CD4-positive, CD25-positive, alpha-beta regulatory T cell (primary cell): ENCODE results near the gene FOXC1. TPM values are rescaled to one million over a fixed set of nuclear protein-coding genes. Genes with fewer than 3 reads are reported as not detected.
A peak's percentile ranks its signal among the peaks of the same experiment; 100 is the strongest.

ENCODE experiments used
- ATAC-seq, 2 donors: fragments of 150-1000 bp; cut with Tn5 transposase; one replicate each; pipeline ENCODE4 v1.10.0; 2021; ENCODE audit warnings: low read depth in 2 of 2, moderate number of reproducible peaks in 2 of 2, moderate library complexity in 1 of 2
- DNase-seq, 3 donors: peaks; one replicate each; pipeline versions ENCODE4 v3.0.0 to v3.0.0-alpha.2; 2012 to 2022; ENCODE audit warnings: mixed read lengths in 1 of 3
- H3K27ac ChIP-seq: one replicate; pipeline ENCODE4 v1.7.0; 2013; ENCODE audit warnings: mild to moderate bottlenecking, low read length; ENCODE audit not compliant: insufficient read depth, poor library complexity, severe bottlenecking
- H3K27me3 ChIP-seq: one replicate; pipeline ENCODE4 v1.7.0; 2013; ENCODE audit warnings: low read length; ENCODE audit not compliant: control insufficient read depth, insufficient read depth
- H3K36me3 ChIP-seq: one replicate; pipeline ENCODE4 v1.7.0; 2013; ENCODE audit warnings: mild to moderate bottlenecking, low read length, moderate library complexity; ENCODE audit not compliant: control insufficient read depth, insufficient read depth
- H3K4me1 ChIP-seq: 2 replicates; pipeline ENCODE4 v1.7.0; 2013; ENCODE audit warnings: mild to moderate bottlenecking, low read length; ENCODE audit not compliant: insufficient read depth, control insufficient read depth, poor library complexity, severe bottlenecking
- H3K4me3 ChIP-seq: one replicate; pipeline ENCODE4 v1.7.0; 2013; ENCODE audit warnings: low read depth, mild to moderate bottlenecking, low read length, moderate library complexity
- H3K9me3 ChIP-seq, 2 experiments: 1 replicate in 1 of 2; 2 replicates in 1 of 2; pipeline ENCODE4 v1.7.0; 2013; ENCODE audit warnings: low read length in 2 of 2, mild to moderate bottlenecking in 1 of 2, moderate library complexity in 1 of 2; ENCODE audit not compliant: control insufficient read depth in 2 of 2
- H3K27ac Mint-ChIP-seq, 3 donors: one replicate each; pipeline ENCODE4 v1.8.0; 2020 to 2022; ENCODE audit warnings: mild to moderate bottlenecking in 3 of 3, mixed read lengths in 3 of 3, moderate library complexity in 2 of 3
- H3K27me3 Mint-ChIP-seq: one replicate; pipeline ENCODE4 v1.8.0; 2022; ENCODE audit warnings: mild to moderate bottlenecking, mixed read lengths
- H3K36me3 Mint-ChIP-seq: one replicate; pipeline ENCODE4 v1.8.0; 2020; ENCODE audit warnings: mixed read lengths
- H3K4me1 Mint-ChIP-seq, 4 donors: one replicate each; pipeline ENCODE4 v1.8.0; 2020 to 2022; ENCODE audit warnings: mixed read lengths in 4 of 4, mild to moderate bottlenecking in 1 of 4
- H3K4me3 Mint-ChIP-seq, 4 donors: one replicate each; pipeline ENCODE4 v1.8.0; 2020 to 2022; ENCODE audit warnings: mild to moderate bottlenecking in 4 of 4, mixed read lengths in 4 of 4, moderate library complexity in 3 of 4
- H3K9me3 Mint-ChIP-seq, 7 donors: one replicate each; pipeline ENCODE4 v1.8.0; 2020 to 2022; ENCODE audit warnings: mixed read lengths in 7 of 7, mild to moderate bottlenecking in 3 of 7, moderate library complexity in 2 of 7
- polyA plus RNA-seq, 4 donors: library from polyadenylated mRNA; unstranded; fragments of 300-500 nt; fragmentation: Illumina TruSeq; gene quantifications; one replicate each; pipeline ENCODE4 v1.2.3, GENCODE V29; 2021
- total RNA-seq: library from RNA; stranded (reverse); gene quantifications from one replicate; pipeline ENCODE4 v1.2.3, GENCODE V29; 2022

Gene FOXC1
- total and polyA plus RNA-seq, 5 donors from 2014 or later: not detected

DNA sequence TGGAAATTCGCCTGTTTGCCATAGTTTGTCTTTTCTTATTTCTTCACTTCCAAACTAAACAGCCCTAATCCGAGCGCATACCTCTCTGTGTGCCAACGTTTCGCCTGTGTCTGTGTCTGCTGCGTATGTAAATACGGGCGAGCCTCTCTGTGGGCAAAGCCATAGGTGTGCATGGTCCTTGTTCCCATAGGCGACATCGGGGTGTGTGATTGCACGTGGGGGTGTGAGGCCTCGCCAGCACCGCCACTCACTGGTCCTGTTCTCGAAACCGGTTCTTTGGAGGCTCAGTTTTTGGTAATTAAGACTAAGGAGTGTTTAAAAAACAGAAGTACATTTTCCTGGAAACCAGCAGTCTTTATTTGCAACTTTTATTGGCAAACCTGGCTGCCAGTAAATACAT, 6.0 kb upstream of the FOXC1 start:
- Histone ChIP-seq H3K27ac (no peak overlapping the region), H3K4me3 (no peak overlapping the region), H3K9me3 (no peaks in the 10 kb centered on the region), H3K4me1 (peaks cover 42% of the 10 kb centered on the region), H3K36me3 (no peaks in the 10 kb centered on the region), H3K27me3 (peaks cover 33% of the 10 kb centered on the region)
- peaks cover 0 to 2% (median 0%) of the 10 kb centered on the region in 7 donors for H3K9me3 Mint-ChIP-seq
- DNase-seq (no peak), ATAC-seq (no peak)
- no peaks in the 10 kb centered on the region for H3K36me3 Mint-ChIP-seq
- no peak overlapping the region for H3K27ac Mint-ChIP-seq
- peaks cover 14 to 37% (median 24%) of the 10 kb centered on the region in 4 donors for H3K4me1 Mint-ChIP-seq
- H3K27me3 Mint-ChIP-seq: peaks cover 86% of the 10 kb centered on the region
- H3K4me3 Mint-ChIP-seq: peak overlapping the region in 2 of 4 donors; percentile 48 to 66

DNA sequence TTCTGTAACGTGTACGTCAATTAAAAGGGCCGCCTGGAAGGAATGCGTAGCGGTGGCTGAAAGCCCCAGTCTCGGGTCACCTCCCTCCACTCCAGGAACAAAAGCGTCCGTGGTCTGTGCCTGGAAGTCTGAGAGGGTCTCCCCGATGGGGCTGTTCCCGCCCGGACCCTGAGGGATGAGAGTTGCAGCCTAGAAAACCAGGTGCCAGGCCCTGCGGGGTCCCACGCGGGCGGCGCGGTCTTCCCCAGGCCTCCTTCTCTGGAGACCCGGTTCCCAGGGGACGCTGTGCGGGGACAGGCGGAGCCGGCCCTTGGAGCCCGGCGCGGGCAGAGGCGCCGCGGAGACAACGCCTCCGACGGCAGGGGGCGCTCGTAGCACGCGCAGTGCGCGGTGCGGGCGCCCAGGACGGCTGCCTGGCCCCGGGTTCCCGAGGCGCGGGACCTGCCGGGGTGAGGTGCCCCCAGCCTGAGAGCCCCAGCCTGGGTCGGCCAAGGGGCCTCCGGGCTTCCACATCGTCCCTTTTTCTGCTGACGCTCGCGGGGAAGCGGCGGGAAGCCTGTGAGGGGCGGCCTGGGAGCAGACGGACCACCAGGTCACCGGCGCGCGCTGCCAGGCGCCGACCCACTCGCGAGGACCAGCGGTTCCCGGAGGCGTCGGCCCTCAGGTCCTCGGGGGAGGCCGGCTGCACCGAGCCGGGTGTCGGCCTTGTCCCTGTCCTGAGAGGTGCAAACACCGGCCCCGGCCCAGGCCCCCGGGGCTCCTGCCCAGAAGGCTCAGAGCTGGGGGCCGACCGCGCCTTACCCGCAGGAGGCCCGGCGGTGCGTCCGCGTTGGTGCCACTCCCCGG, 5.3 kb upstream of the FOXC1 start:
- ATAC-seq (peak; percentile 73 to 78), DNase-seq (peak; percentile 32 to 61 (median 49))
- peaks cover 33% of the 10 kb centered on the region for H3K27me3 ChIP-seq
- H3K4me3 ChIP-seq: no peak overlapping the region
- H3K27ac ChIP-seq: no peak overlapping the region
- H3K36me3 Mint-ChIP-seq: no peaks in the 10 kb centered on the region
- peaks cover 0 to 2% (median 0%) of the 10 kb centered on the region in 7 donors for H3K9me3 Mint-ChIP-seq
- H3K4me3 Mint-ChIP-seq: peak overlapping the region in 1 of 4 donors; percentile 48
- H3K27me3 Mint-ChIP-seq: peaks cover 84% of the 10 kb centered on the region
- no peaks in the 10 kb centered on the region for H3K36me3 ChIP-seq
- no peaks in the 10 kb centered on the region for H3K9me3 ChIP-seq
- peaks cover 14 to 38% (median 26%) of the 10 kb centered on the region in 4 donors for H3K4me1 Mint-ChIP-seq
- H3K27ac Mint-ChIP-seq: no peak overlapping the region
- peaks cover 48% of the 10 kb centered on the region for H3K4me1 ChIP-seq

DNA sequence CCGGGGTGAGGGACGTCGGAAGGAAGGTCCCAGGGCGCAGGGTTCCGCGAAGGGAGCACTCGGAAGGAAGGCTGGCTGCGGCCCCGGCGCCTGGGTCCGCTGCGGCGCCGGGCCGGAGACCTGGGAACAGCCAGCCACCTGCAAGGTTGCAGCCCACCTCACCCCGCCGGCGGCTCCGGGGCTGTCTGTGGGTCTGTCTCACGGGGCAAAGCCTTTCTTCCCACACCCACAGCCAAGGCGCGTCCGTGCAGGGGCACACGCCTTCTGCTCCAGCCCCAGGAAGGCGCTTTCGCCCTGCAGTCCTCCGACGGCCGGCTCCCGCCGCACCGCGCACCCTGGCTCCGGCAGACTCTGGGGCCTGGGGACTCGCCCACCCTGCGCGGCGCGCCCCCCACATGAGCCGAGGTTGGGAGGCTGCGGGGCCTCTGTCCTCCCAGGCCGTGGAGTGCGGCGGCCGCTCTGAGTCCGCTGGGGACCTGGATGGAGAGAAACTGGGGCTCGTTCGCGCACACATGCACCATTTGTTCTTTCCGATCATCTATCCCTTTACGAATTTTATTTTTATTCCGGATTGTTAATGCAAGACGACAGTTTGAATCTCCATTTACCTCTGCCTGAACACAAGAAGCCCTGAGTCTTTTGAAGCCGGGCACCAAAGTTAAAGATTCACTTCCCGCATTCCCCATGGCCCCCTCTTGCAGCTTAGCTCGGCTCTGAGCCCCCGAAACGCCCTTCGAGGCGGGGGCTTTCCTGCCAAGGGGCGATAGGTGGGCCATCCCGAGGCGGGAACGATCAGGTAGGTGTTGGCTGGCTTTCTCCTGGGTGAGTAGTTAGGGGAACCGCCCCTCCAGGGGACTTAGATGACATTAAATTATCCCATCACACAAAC, 4.5 kb upstream of the FOXC1 start:
- no peak overlapping the region for H3K27ac Mint-ChIP-seq
- DNase-seq: no peak

DNA sequence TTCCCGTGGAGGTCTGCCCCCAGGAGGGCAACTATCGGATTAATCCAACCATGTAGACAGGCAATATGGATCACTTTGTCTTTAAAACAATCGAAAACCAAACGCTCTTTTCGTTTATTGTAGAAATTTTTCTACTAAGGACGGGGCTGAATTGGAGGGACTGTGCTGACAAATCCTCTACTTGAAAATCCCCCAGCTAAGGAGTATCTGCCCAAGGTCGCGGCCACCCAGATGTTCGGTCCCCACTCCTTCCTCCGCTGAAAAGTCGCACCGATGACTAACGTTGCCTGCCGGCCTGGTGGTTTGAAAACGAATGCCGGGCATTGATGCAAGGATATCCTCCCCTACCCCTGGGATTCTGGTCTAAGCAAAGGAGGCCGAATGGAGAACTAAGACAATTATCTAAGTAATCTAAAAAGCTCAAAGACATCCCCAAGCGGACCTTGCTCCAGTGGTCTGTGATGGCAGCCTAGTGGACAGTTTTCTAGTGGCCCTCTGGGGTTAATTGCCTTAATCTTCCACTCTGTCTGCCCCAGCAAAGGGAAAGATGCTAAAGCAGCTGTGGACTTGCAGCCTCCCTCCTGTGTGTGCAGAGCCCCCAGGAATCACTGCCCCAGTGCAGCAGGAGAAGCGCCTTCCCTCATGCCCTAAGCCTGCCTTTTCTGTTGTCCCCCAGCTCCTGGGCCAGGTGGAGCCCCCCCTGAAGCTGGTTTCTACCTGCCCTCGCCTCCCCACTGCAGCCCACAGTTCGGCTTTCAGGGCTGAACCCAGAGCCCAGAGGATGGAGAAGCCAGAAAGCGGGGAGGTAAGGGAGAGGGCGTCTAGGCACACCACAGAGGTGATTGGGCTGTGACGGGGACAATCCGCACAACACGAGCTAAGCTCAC, 3.6 kb upstream of the FOXC1 start:
- Histone ChIP-seq H3K36me3 (no peaks in the 10 kb centered on the region), H3K4me1 (peaks cover 58% of the 10 kb centered on the region), H3K27me3 (peaks cover 23% of the 10 kb centered on the region), H3K9me3 (no peaks in the 10 kb centered on the region), H3K27ac (no peak overlapping the region), H3K4me3 (no peak overlapping the region)
- Mint-ChIP-seq H3K4me1 (peaks cover 14 to 43% (median 29%) of the 10 kb centered on the region in 4 donors), H3K4me3 (peak overlapping the region; percentile 3 to 62 (median 42)), H3K9me3 (peaks cover 0 to 3% (median 0%) of the 10 kb centered on the region in 7 donors), H3K27me3 (peaks cover 72% of the 10 kb centered on the region), H3K36me3 (no peaks in the 10 kb centered on the region), H3K27ac (no peak overlapping the region)
- DNase-seq: no peak
- ATAC-seq: no peak

More for the DNA sequence above, 4.5 kb upstream of the FOXC1 start:
- peaks cover 14 to 38% (median 26%) of the 10 kb centered on the region in 4 donors for H3K4me1 Mint-ChIP-seq
- no peak for ATAC-seq
- Histone ChIP-seq H3K4me3 (no peak overlapping the region), H3K9me3 (no peaks in the 10 kb centered on the region), H3K27ac (no peak overlapping the region), H3K27me3 (peaks cover 24% of the 10 kb centered on the region), H3K4me1 (peaks cover 54% of the 10 kb centered on the region), H3K36me3 (no peaks in the 10 kb centered on the region)
- peak overlapping the region; percentile 17 to 62 (median 24) for H3K4me3 Mint-ChIP-seq
- H3K9me3 Mint-ChIP-seq: peaks cover 0 to 2% (median 0%) of the 10 kb centered on the region in 7 donors
- no peaks in the 10 kb centered on the region for H3K36me3 Mint-ChIP-seq
- peaks cover 75% of the 10 kb centered on the region for H3K27me3 Mint-ChIP-seq

DNA sequence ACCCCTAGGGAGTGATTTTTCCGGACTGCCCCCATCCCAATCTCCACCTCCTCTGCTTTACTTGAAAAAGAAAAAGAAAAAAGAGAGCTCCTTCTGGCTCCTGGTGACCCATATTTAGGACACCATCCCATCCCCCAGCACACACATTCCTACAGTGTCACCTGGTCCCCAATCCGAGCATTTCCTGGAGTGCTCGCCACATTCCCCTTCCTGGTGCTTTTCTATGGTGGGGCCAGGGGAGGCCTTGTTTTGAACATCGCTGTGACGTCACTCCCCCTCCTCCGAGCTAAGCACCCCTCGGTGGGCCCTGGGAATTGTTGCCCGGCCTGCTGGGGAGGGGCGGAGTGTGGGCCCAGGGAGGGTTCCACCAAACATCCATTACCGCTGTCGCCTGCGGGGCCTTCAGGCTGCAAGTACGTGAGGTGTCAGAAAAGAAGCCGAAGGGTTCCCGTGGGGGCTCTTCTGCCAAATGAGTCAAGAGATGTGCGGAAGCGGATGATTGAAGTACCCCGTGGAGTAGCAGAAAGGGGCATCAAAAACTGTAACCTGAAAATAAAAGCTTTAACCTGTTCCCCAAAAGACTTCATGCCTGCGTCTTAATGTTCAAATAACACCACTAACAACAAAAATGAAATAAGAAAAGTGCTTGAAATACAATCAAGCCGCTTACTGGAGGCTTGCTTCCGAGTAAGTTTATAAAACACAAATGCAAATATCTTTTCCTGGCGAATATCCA, 2.8 kb upstream of the FOXC1 start:
- Histone ChIP-seq H3K27me3 (peaks cover 23% of the 10 kb centered on the region), H3K36me3 (no peaks in the 10 kb centered on the region), H3K9me3 (no peaks in the 10 kb centered on the region), H3K4me3 (no peak overlapping the region), H3K27ac (no peak overlapping the region), H3K4me1 (peaks cover 63% of the 10 kb centered on the region)
- peak overlapping the region; percentile 26 to 96 (median 74) for H3K4me3 Mint-ChIP-seq
- no peak overlapping the region for H3K27ac Mint-ChIP-seq
- H3K27me3 Mint-ChIP-seq: peaks cover 68% of the 10 kb centered on the region
- DNase-seq (no peak), ATAC-seq (no peak)
- H3K4me1 Mint-ChIP-seq: peaks cover 16 to 45% (median 31%) of the 10 kb centered on the region in 4 donors
- peaks cover 0 to 5% (median 0%) of the 10 kb centered on the region in 7 donors for H3K9me3 Mint-ChIP-seq
- H3K36me3 Mint-ChIP-seq: no peaks in the 10 kb centered on the region

DNA sequence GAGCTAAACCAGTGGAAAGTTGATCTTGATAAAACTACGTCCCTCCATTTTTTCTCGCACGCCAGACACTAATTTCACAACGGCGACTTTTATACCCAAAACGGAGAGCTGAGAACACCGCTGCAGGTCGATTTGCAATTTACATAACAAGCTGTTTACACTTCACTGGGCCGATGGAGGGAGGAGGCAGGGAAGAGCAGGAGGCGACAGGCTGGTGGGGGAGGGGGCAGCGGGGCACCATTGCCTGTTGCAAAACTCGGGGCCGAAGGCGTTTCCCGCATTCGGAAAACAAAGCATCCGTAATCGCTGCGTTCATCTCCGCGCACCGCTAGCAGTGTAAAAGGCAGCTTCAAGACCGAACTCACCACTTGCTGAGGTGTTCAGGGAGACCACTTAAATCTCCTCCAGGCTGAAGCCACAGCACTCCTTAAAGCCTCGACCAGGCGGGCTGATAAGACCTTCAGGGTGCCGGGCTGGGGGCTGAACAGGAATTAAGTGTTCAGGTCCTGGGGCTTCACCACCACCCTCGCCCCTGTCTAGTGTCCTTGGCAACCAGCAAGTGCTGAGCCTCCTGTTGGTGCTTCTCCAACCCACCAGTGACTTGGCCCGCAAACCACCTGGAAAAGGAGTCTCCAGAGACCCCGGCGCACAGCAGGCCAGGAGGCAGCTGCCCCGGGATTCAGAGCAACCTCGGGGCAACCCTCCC, 2.0 kb upstream of the FOXC1 start:
- H3K27me3 Mint-ChIP-seq: peaks cover 68% of the 10 kb centered on the region
- peak overlapping the region; percentile 26 to 96 (median 74) for H3K4me3 Mint-ChIP-seq
- H3K9me3 Mint-ChIP-seq: peaks cover 0 to 9% (median 0%) of the 10 kb centered on the region in 7 donors
- Histone ChIP-seq H3K27ac (no peak overlapping the region), H3K36me3 (no peaks in the 10 kb centered on the region), H3K4me1 (peaks cover 69% of the 10 kb centered on the region), H3K9me3 (no peaks in the 10 kb centered on the region), H3K27me3 (peaks cover 27% of the 10 kb centered on the region), H3K4me3 (no peak overlapping the region)
- no peak for DNase-seq
- no peaks in the 10 kb centered on the region for H3K36me3 Mint-ChIP-seq
- H3K27ac Mint-ChIP-seq: no peak overlapping the region
- H3K4me1 Mint-ChIP-seq: peaks cover 23 to 52% (median 36%) of the 10 kb centered on the region in 4 donors
- ATAC-seq: no peak
